NCI-H524 treated with DMSO at 0.1 percent for 48 hours (cell line): ENCODE results near the gene SLC6A16.
A peak's percentile ranks its signal among the peaks of the same experiment; 100 is the strongest.
"Not testable (repeated sequence)": the region's sequence is repeated elsewhere in the genome, so short reads cannot be mapped to it uniquely, and the experiment has no call there.

ENCODE experiments used
- DNase-seq: peaks from one replicate; lab custom pipeline; 2025; lab: John Stamatoyannopoulos, UW

The SLC6A16 gene

GRCh38 chr19:49344505-49345423 lies 19.8 kb upstream of the SLC6A16 start:
- DNase-seq = no peak

- DNase-seq = no peak
Measured at GRCh38 chr19:49343123-49343522, 18.1 kb upstream of the SLC6A16 start.

GRCh38 chr19:49342291-49342721 lies 17.3 kb upstream of the SLC6A16 start:
- DNase-seq = no peak

- DNase-seq = no peak
Measured at GRCh38 chr19:49340865-49341718, 16.1 kb upstream of the SLC6A16 start.

GRCh38 chr19:49340069-49340864 lies 15.3 kb upstream of the SLC6A16 start:
- DNase-seq = peak; percentile 90

- peak; percentile 38 for DNase-seq
Measured at GRCh38 chr19:49339301-49340068, 14.5 kb upstream of the SLC6A16 start.

GRCh38 chr19:49338691-49339300 lies 13.8 kb upstream of the SLC6A16 start:
- no peak for DNase-seq

GRCh38 chr19:49338023-49338677 lies 13.2 kb upstream of the SLC6A16 start:
- no peak for DNase-seq

- no peak for DNase-seq
Measured at GRCh38 chr19:49337267-49338022, 12.5 kb upstream of the SLC6A16 start.

- DNase-seq = no peak
Measured at GRCh38 chr19:49336482-49337266, 11.7 kb upstream of the SLC6A16 start.

- DNase-seq = no peak
Measured at GRCh38 chr19:49335784-49336481, 10.9 kb upstream of the SLC6A16 start.

GRCh38 chr19:49335071-49335783 lies 10.2 kb upstream of the SLC6A16 start, which contains the start of gene CD37:
Gene CD37 (plus strand): TSS chr19:49335406. CDS start chr19:49335541, 135 bp downstream.
- DNase-seq = no peak

- DNase-seq = no peak
Measured at GRCh38 chr19:49333811-49334288, 8.9 kb upstream of the SLC6A16 start.

GRCh38 chr19:49333418-49333805 lies 8.4 kb upstream of the SLC6A16 start:
- DNase-seq = no peak

- not testable (repeated sequence) for DNase-seq
Measured at GRCh38 chr19:49332691-49333417, 7.9 kb upstream of the SLC6A16 start.

- peak; percentile 37 for DNase-seq
Measured at GRCh38 chr19:49331616-49332055, 6.6 kb upstream of the SLC6A16 start.
